ENCODE data around the gene XPC. TPM values are rescaled to one million over a fixed set of nuclear protein-coding genes. Genes with fewer than 3 reads are reported as not detected.
A peak's percentile ranks its signal among the peaks of the same experiment; 100 is the strongest.
"Not testable (repeated sequence)": the region's sequence is repeated elsewhere in the genome, so short reads cannot be mapped to it uniquely, and the experiment has no call there.

Gene XPC
- total RNA-seq: 10 to 100 TPM; 27.6 to 73.0 (median 34.4) TPM

DNA sequence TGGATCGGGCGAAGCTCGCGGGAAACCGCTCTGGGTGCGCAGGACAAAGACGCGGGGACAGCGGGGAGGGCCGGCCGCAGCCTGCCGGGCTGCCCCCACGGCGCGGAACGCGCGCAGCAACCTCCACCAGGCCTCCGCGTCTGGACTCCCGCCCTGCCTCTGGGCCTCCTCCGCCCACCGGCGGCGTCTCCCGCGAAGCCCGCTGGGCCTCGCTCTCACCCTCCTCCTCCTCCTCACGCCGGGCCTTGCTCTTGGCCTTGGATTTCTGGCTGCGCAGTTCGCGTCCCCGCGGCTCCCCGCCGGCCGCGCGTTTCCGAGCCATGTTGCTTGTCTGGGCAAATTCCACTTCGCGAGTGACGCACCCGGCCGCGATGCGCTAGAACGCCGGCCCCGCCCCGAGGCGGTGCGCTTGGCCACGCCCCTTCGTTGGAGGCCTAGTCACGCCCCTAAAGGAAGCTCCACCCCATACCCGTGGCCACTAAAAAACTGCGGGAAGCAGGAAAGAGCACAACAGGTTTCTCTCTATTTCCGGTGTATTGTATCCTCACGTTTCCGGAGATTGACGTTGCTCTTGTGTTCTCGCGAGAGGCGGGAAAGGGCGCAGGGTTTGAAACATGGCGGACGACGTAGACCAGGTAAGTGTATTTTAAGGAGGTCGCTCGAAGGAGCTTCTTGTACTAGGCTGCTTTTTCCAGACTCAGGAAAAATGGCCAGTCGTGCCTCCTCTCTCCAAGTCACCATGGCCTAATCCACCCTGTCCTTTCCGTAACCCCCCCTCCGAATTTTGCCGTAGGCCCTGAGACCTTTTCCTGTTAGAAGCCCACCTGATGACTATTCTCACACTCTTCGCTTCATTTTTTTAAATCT lies at the start of gene XPC, which contains the start of gene LSM3:
TSS of gene XPC (minus strand) at position 355 of the 867 bp plus-strand sequence. CDS start at position 322, 33 bp downstream.
TSS of gene LSM3 (plus strand) at position 571 of the 867 bp plus-strand sequence. CDS start at position 615, 44 bp downstream.
- peak within 1 kb of the TSS; percentile 87 to 99 (median 98) for H3K27ac ChIP-seq
- 0% methylated on average over 18 to 22 of the region's 78 CpGs for WGBS, 2 donors (ENCODE audit: low coverage in 1 of 2)
- peaks cover 9 to 61% (median 12%) of the 10 kb centered on the region in 3 donors for H3K4me1 ChIP-seq

DNA sequence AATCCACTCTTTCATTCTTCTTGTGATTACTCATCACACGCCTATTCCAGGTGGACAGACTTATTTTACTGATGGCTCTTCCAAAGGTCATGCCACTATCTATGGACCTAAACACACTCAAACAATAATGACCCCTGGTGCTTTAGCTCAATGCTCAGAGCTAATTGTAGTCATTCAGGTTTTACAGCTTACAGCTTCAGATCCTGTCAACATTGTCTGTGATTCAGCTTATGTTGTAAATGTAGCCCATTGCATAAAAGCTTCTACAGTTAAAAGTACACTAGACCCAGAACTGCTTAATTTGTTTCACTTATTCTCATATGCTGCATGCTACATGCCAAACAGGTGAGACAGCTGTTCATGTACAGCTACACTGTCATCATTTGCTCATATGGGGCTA lies 49.5 kb upstream of the XPC start:
- Histone ChIP-seq H3K4me1 (no peaks in the 10 kb centered on the region), H3K4me3 (no peak overlapping the region), H3K27ac (no peak overlapping the region), H3K9me3 (no peaks in the 10 kb centered on the region), H3K36me3 (no peaks in the 10 kb centered on the region), H3K27me3 (peaks cover 10% of the 10 kb centered on the region)
- WGBS, 2 donors (ENCODE audit: low coverage in 1 of 2): 89 to 94% methylated on average over 1 of the region's 1 CpG
- no peak for TF ChIP-seq EP300 (IDR thresholded peaks at IDR 0.05)
- TF ChIP-seq POLR2AphosphoS5 (IDR thresholded peaks at IDR 0.05): no peak
- TF ChIP-seq POLR2A (IDR thresholded peaks at IDR 0.05): no peak
- TF ChIP-seq, protein P1, sequence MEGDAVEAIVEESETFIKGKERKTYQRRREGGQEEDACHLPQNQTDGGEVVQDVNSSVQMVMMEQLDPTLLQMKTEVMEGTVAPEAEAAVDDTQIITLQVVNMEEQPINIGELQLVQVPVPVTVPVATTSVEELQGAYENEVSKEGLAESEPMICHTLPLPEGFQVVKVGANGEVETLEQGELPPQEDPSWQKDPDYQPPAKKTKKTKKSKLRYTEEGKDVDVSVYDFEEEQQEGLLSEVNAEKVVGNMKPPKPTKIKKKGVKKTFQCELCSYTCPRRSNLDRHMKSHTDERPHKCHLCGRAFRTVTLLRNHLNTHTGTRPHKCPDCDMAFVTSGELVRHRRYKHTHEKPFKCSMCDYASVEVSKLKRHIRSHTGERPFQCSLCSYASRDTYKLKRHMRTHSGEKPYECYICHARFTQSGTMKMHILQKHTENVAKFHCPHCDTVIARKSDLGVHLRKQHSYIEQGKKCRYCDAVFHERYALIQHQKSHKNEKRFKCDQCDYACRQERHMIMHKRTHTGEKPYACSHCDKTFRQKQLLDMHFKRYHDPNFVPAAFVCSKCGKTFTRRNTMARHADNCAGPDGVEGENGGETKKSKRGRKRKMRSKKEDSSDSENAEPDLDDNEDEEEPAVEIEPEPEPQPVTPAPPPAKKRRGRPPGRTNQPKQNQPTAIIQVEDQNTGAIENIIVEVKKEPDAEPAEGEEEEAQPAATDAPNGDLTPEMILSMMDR (IDR thresholded peaks at IDR 0.05): no peak
- ATAC-seq: no peak

More for the DNA sequence above, at the start of gene XPC, which contains the start of gene LSM3:
- Histone ChIP-seq H3K27me3 (no peaks in the 10 kb centered on the region), H3K36me3 (peaks cover 0 to 22% of the 10 kb centered on the region in 2 donors), H3K9me3 (no peaks in the 10 kb centered on the region), H3K4me3 (peak within 1 kb of the TSS; percentile 56 to 81)
- TF ChIP-seq EP300 (IDR thresholded peaks at IDR 0.05): no peak
- TF ChIP-seq, protein P1 (IDR thresholded peaks at IDR 0.05): peak in 2 of 4 experiments; percentile 20 to 26
- peak; percentile 96 to 98 for TF ChIP-seq POLR2A (IDR thresholded peaks at IDR 0.05)
- peak; percentile 99 for TF ChIP-seq POLR2AphosphoS5 (IDR thresholded peaks at IDR 0.05)
- ATAC-seq: peak; percentile 99

DNA sequence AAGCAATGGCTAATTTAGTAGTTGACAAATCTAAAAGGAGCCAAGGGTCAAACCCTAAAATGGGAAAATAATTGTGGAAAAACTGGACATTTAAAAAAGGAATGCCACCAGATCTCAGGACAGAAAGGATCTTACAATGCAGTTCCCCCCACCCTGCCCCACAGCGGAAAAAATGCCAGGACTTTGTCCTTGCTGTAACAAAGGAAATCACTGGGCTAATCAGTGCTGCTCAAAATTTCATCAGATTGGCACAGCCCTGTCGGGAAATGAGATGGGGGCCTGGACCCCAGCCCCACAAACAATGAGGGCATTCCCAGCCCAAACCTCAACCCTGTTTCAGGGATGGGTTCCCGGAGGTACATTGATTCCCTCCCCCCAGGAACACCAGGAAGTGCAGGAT lies 48.0 kb upstream of the XPC start:
- not testable (repeated sequence) for H3K27ac ChIP-seq, H3K36me3 ChIP-seq, H3K4me1 ChIP-seq, ATAC-seq, H3K27me3 ChIP-seq, H3K4me3 ChIP-seq
- WGBS, 2 donors (ENCODE audit: low coverage in 1 of 2): 56 to 77% methylated on average over 2 to 3 of the region's 3 CpGs
- peaks cover 0 to 13% (median 0%) of the 10 kb centered on the region in 3 donors for H3K9me3 ChIP-seq

DNA sequence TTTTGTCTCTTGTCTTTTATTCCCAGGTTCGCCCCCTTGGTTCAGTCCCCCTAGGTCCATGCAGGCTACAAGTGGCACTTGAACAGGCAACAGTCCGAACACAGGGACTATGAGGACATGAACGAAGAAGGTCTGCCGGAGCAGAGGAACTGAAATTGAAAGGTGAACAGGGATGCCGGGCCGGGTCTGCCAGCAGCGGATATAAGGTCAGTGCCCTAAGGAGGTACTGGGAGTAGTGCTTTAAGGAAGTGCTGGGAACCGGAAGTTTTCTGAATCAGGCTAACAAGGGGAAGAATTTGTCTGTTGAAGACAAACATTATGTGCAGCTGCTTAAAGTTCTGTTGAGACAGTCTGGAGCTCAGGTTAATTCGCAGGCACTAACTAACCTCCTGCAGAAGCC lies 47.0 kb upstream of the XPC start:
- Histone ChIP-seq H3K4me1 (no peaks in the 10 kb centered on the region), H3K4me3 (no peak overlapping the region), H3K27ac (no peak overlapping the region), H3K36me3 (no peaks in the 10 kb centered on the region), H3K9me3 (peaks cover 0 to 21% (median 0%) of the 10 kb centered on the region in 3 donors), H3K27me3 (peaks cover 7% of the 10 kb centered on the region)
- no peak for TF ChIP-seq POLR2A (IDR thresholded peaks at IDR 0.05)
- TF ChIP-seq, protein P1 (IDR thresholded peaks at IDR 0.05): no peak
- no peak for TF ChIP-seq EP300 (IDR thresholded peaks at IDR 0.05)
- no peak for TF ChIP-seq POLR2AphosphoS5 (IDR thresholded peaks at IDR 0.05)
- ATAC-seq: no peak
- 50 to 75% methylated on average over 4 to 5 of the region's 9 CpGs for WGBS, 2 donors (ENCODE audit: low coverage in 1 of 2)

DNA sequence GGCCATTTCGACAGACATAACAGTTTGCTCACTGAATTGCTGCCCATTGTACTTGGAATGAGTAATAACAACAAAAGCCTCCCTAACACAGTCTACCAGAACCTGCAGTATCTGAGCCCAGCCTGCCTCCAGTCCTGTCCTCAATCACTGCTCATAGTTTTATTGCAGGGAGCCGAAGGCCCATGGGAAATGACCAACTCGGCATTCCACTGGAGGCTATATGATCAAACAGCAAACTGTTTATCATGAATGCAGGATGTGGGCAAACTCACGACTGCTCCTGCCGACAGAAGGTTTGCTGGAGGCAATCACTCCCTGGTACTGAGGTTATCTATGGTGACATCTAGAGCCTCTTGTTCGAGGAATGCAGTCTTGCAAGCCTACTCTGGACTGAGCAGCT lies 46.5 kb upstream of the XPC start:
- H3K9me3 ChIP-seq: peaks cover 0 to 21% (median 0%) of the 10 kb centered on the region in 3 donors
- H3K27ac ChIP-seq: no peak overlapping the region
- TF ChIP-seq POLR2A (IDR thresholded peaks at IDR 0.05) (no peak), POLR2AphosphoS5 (IDR thresholded peaks at IDR 0.05) (no peak), EP300 (IDR thresholded peaks at IDR 0.05) (no peak)
- TF ChIP-seq, protein P1 (IDR thresholded peaks at IDR 0.05): no peak
- H3K4me3 ChIP-seq: no peak overlapping the region
- 57 to 65% methylated on average over 4 of the region's 6 CpGs for WGBS, 2 donors (ENCODE audit: low coverage in 1 of 2)
- H3K4me1 ChIP-seq: no peaks in the 10 kb centered on the region
- no peaks in the 10 kb centered on the region for H3K36me3 ChIP-seq
- no peak for ATAC-seq
- H3K27me3 ChIP-seq: peaks cover 7% of the 10 kb centered on the region
